Kasumi-1 (cell line): ENCODE measurements around the gene TESMIN.
A peak's percentile ranks its signal among the peaks of the same experiment; 100 is the strongest.

Experiments
- DNase-seq, 2 experiments: peaks; one replicate each; lab custom pipeline; 2025; lab: John Stamatoyannopoulos, UW

Gene TESMIN

GRCh38 chr11:68761801-68762200 lies 10.5 kb upstream of the TESMIN start:
- no peak for DNase-seq

DNA sequence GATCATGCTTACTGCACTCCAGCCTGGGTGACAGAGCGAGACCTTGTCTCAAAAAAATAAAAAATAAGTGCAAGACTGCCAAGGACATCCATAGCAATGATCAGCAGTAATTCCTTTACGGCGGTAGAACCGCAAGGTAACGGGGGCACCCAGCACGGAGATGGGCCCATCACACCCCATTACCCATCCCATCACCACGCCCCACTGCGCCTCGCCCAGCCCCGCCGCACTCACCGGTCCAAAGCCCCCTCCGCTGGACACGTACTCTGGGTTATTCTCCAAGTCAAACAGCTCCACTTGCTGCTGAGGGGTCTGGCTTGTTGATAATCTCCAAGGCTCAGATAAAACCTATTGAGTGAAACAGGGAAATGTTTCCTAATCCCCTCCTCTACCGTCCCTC lies 8.7 kb upstream of the TESMIN start:
- no peak for DNase-seq

DNA sequence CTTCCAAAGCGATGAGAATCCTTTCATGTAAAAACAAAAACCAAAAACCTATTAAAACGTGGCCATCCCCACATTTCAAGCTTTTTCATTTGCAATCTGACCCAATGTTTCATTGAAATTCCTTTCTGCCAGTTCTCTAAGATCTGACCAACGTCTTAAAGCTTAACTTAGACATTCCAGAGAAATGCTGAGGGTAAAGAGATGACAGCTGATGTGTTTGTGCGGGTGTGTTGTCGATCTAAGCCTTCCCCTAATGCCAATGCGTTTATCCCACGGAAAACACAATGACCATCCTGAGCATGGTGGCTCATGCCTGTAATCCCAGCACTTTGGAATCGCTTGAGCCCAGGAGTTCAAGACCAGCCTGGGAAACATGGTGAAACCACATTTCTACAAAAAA lies 6.4 kb upstream of the TESMIN start:
- DNase-seq = no peak

DNA sequence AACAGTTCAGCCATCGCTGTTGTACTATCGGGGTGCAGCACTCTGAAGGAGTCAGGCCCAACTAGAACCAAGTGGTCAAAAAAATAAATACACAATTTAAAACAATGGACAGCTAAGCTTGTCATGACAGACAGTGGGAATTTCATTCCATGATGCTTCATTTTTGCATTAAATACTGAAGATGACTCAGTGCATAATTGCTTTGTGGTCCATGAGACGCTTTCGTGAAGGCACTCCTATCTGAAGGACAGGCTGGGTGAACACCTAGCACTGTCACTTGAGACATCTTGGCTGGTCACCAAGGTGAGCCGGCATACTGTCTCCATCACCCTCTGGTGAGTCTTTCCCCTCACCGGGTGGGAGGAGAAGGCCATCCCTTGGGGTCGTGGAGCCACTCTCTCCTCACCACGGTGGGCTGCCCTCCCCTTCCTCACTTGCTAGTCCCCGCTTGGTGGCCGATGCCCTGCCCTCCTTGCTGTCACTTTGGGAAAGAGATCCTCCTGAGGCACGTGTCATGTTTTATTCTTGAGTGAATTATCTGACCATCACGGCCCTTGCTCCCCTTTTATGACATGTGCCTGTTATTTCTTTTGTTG lies 4.9 kb upstream of the TESMIN start:
- DNase-seq = no peak

DNA sequence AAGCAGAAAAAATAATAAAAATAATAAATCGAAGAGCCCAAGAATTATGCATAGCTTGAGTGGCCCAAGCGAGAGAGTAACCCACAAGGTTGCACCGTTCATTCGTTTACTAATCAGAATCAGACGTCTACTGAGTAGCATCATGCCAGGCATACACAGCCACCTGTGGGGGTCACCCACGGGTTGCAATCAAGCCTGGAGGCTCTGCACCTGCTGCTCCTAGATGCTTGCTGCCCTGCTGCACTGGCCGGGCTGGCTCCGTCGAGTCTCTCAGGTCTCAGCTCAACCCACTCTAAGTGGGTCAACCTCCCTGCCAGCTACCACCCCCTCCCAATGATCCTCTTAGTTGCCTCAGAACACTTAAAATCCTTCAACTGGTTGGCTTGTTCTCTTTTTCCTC lies 2.0 kb upstream of the TESMIN start:
- no peak for DNase-seq

DNA sequence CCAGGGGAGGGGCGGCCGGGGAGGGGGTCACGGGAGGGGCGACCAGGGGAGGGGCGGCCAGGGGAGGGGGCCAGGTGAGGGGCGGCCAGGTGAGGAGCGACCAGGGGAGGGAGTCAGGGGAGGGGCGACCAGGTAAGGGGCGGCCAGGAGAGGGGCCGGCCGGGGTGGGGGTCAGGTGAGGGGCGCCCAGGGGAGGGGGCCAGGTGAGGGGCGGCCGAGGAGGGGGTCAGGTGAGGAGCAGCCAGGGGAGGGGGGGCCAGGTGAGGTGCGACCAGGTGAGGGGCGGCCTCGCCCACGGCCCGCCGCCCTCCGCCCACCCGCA lies 355 bp downstream of the TESMIN start:
- DNase-seq = no peak

DNA sequence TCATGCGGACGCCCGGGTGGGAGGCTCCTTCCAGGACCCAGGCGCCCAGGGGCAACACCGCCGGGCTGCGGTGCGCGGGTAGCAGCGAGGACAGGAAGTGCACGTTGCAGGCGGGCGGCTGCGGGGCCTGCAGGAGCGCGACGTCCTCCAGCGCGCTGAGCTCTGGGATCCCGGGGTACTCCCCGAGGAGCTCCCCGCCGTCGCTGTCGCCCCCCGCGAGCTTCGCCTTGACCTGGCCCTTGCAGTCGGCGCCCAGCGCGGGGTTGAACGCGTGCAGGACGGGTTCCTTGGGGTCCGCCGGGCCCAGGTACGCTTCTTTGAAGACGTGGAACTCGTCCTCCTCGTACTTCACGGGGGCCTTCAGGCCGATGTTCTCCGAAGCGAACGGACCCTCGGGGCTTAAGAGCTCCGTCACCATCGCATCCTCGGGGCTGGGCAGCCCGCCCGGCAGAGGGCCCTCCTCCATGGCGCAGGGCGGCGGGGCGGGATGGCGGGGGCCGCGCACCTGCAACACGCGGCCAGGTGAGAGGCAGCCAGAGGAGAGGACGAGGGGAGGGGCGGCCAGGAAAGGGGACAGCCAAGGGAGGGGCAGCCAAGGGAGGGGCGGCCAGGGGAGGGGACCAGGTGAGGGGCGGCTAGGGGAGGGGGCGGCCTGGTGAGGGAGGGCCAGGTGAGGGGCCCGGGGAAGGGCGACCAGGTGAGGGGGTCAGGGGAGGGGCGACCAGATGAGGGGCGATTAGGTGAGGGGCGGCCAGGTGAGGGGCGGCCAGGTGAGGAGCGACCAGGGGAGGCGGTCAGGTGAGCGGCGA lies 921 bp downstream of the TESMIN start:
- DNase-seq = peak; percentile 29 to 53

GRCh38 chr11:68749229-68750123 lies 1.8 kb downstream of the TESMIN start:
- DNase-seq = no peak

- DNase-seq = no peak
Observed at GRCh38 chr11:68748061-68748460, 3.3 kb downstream of the TESMIN start.

DNA sequence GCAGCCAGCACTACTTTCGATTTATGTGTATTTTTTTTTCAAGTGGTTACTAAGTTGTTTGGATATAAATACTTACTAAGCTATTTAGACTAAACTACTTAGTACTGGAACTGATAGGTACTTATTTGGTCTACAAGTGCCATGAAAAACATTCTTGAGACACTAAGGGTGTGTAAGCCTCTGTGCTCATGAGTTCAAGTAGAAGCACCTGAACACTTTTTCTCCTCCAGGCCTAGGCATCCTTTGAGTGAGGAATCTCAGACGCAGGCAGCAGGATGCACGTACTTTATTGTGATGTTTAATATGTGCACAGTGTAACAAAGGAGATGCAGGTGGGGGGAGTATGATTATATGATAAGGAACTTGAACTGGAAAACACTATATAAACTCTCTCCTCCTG lies 7.8 kb downstream of the TESMIN start:
- DNase-seq = no peak

- DNase-seq = no peak
Observed at GRCh38 chr11:68741463-68741862, 9.9 kb downstream of the TESMIN start.

DNA sequence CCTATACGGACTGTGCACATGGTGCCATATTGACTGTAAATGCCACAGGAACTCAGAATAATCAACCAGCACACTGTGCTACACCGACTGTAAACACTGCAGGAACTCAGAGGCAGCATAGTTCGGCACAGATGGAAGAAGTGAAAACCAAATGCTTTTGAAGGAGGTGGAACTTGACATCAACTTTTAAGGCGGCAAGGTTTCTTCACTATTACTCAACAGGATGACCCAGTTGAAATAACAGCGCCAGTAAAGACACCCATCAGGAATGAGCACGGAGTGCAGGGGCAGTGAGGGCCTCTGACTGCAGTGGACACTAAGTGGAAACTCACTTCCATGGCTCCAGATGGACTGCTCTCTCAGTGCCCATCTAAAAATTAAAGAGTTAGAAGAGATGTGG lies 15.7 kb downstream of the TESMIN start:
- no peak for DNase-seq

GRCh38 chr11:68735125-68735524 lies 16.2 kb downstream of the TESMIN start:
- DNase-seq = no peak

GRCh38 chr11:68734111-68734510 lies 17.2 kb downstream of the TESMIN start:
- no peak for DNase-seq

DNA sequence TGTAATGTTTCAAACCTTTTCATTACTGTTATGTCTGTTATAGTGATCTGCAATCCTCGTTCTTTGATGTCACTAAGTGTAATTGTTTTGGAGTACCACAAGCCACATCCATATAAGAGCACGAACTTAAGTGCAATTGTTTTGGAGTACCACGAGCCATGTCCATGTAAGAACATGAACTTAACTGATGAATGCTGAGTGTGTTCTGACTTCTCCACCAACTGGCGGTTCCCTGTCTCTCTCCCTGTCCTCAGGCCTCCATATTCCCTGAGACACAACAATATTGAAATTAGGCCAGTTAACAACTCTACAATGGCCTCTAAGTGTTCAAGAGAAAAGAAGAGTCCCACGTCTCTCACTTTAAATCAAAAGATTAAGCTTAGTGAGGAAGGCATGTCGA lies 23.5 kb downstream of the TESMIN start:
- DNase-seq = no peak

- DNase-seq = peak; percentile 66 to 69
Observed at GRCh38 chr11:68724293-68724692, 27.0 kb downstream of the TESMIN start.

- DNase-seq = no peak
Observed at GRCh38 chr11:68722143-68722542, 29.2 kb downstream of the TESMIN start.

DNA sequence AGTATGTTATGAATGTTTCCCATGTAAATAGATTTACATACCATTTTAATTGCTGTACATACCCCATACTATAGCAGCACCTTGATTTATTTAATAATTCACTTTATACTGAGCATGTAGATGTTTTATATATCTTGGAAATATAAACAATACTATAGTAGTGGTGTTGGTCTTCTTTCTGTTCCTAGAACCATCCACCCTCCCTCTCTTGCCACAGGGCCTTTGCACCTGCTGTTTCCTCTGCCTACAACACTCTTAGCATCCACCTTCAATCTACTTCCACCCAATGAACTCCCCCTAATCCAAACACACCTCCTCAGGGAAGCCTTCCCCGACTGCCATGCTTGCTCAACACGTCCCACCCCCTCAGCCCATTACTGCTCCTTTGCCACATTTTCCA lies 30.2 kb downstream of the TESMIN start:
- DNase-seq = no peak

DNA sequence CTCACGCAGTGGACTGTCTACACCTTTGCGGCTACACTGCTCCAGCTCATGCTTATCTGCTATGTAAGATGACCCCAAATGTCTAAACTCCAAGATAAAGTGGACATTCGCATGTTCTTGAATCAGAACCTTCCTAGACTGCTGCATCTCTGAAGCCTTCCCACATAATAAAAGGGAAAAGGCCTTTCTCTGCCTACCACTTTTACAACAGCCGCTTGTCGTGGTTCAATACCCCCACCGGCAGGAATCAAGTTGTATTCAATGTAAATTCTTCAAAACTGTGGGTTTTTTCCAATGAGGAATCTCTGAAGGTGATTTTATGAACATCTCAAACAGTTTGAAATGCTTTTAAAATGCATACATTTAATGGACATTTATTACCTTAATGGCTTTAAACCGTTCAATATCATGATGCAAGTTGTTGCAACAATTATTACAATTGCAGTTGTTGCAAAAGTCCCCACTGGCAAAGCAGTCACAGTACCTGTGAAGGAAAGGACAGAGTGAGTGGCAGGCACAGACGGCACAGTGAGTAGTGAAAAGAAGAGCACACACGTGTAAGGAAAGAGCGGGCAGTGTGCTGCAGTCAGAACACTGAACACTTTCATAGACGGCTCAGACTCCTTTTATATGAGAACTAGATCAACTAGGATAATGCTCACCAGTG lies 35.7 kb downstream of the TESMIN start:
- DNase-seq = no peak

- no peak for DNase-seq
Observed at GRCh38 chr11:68714060-68714856, 37.1 kb downstream of the TESMIN start.

DNA sequence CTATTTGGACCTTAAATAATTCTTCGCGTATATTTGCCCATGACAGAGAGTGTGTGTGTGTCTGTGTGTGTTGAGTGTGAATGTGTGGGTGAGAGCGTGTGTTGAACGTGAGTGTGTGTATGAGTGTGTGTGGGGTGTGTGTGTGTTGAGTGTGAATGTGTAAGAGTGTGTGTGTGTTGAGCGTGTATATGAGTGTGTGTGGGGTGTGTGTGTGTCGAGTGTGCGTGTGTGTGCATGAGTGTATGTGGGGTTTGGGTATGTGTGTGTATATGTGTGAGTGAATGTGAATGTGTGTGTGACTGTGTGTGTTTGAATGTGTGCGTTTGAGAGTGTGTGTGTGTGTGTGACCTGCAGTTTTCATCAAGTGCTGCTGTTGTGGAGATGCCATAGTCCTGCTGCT lies 40.2 kb downstream of the TESMIN start:
- DNase-seq = no peak

DNA sequence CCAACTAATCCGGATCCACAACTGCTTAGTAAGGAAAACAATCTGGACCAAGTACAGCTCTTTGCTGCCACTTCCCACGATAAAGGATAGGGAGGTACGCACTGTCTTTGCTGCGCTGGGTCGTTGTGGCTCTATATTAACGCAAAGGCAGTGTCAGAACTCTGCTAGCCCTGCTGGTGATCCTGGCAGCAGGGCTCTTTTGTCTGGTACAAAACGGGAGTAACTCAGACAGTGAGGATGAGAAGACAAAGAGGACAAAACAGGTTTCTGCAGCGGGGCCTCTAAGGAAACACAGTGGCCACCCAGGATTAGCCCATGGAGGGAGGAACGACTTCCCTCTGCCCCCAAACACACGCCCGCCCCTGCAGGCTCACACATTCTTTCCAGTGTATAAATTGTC lies 40.9 kb downstream of the TESMIN start:
- DNase-seq = no peak
